ENCODE results near the gene GDPD2. TPM values are rescaled to one million over a fixed set of nuclear protein-coding genes. Genes with fewer than 3 reads are reported as not detected.

GDPD2 gene
- polyA plus RNA-seq, 4 donors = 2.6 to 26.4 (median 16.9) TPM

GRCh38 chrX:70481471-70482270, 58.6 kb downstream of the GDPD2 start:
- peak overlapping the region; percentile 57 to 89 (median 89) for H3K27ac ChIP-seq (ENCODE audit: low read depth in 1 of 3, low read length in 2 of 3)

GRCh38 chrX:70482300-70482699, 59.2 kb downstream of the GDPD2 start:
- H3K4me1 ChIP-seq (ENCODE audit: control insufficient read depth in 3 of 3, insufficient read depth in 2 of 3, low read depth in 1 of 3, low read length in 2 of 3) = peaks cover 0 to 44% (median 5%) of the 10 kb centered on the region in 3 donors
- peak overlapping the region in 2 of 3 donors; percentile 89 for H3K27ac ChIP-seq (ENCODE audit: low read depth in 1 of 3, low read length in 2 of 3)
- H3K4me3 ChIP-seq (ENCODE audit: low read depth in 1 of 3, low read length in 3 of 3) = no peak overlapping the region
- no peak for DNase-seq
- no peaks in the 10 kb centered on the region for H3K9me3 ChIP-seq (ENCODE audit: control insufficient read depth in 2 of 2, insufficient read depth in 1 of 2, low read depth in 1 of 2, low read length in 1 of 2)
- H3K27me3 ChIP-seq (ENCODE audit: control insufficient read depth in 3 of 3, insufficient read depth in 3 of 3, low read length in 3 of 3) = no peaks in the 10 kb centered on the region
- WGBS, 3 donors = 100% methylated on average over 2 of the region's 2 CpGs; no CpG with 5 or more reads in 2 of the 3 donors
- H3K36me3 ChIP-seq (ENCODE audit: control insufficient read depth in 3 of 3, insufficient read depth in 2 of 3, low read depth in 1 of 3, low read length in 3 of 3) = peaks cover 0 to 15% (median 2%) of the 10 kb centered on the region in 3 donors
- no peak for FAIRE-seq

More at GRCh38 chrX:70481471-70482270, 58.6 kb downstream of the GDPD2 start:
- Histone ChIP-seq H3K36me3 (ENCODE audit: control insufficient read depth in 3 of 3, insufficient read depth in 2 of 3, low read depth in 1 of 3, low read length in 3 of 3) (peaks cover 0 to 13% (median 2%) of the 10 kb centered on the region in 3 donors), H3K4me1 (ENCODE audit: control insufficient read depth in 3 of 3, insufficient read depth in 2 of 3, low read depth in 1 of 3, low read length in 2 of 3) (peaks cover 0 to 46% (median 5%) of the 10 kb centered on the region in 3 donors), H3K4me3 (ENCODE audit: low read depth in 1 of 3, low read length in 3 of 3) (no peak overlapping the region), H3K27me3 (ENCODE audit: control insufficient read depth in 3 of 3, insufficient read depth in 3 of 3, low read length in 3 of 3) (no peaks in the 10 kb centered on the region), H3K9me3 (ENCODE audit: control insufficient read depth in 2 of 2, insufficient read depth in 1 of 2, low read depth in 1 of 2, low read length in 1 of 2) (no peaks in the 10 kb centered on the region)
- 40 to 65% (median 53%) methylated on average over 8 of the region's 8 CpGs for WGBS, 3 donors
- FAIRE-seq (no peak), DNase-seq (peak; percentile 67 to 87)

Other genes starting within 250 kb of the GDPD2 start
- gene DGAT2L6, start 245.8 kb upstream of the GDPD2 start, polyA plus RNA-seq = under 1 TPM in 1 of 4 donors, not detected in 3; 0.06 TPM
- under 1 TPM in 1 of 4 donors, not detected in 3; 0.03 TPM for gene AWAT1, start 188.7 kb upstream of the GDPD2 start, polyA plus RNA-seq
- gene P2RY4, start 163.1 kb upstream of the GDPD2 start, polyA plus RNA-seq = 1 to 10 TPM in 1 of 4 donors, under 1 TPM in 2, not detected in 1; 0.12 to 5.0 (median 0.54) TPM
- gene ARR3, start 155.0 kb upstream of the GDPD2 start, polyA plus RNA-seq = 1 to 10 TPM in 1 of 4 donors, under 1 TPM in 1, not detected in 2; 0.39 to 1.0 TPM
- under 1 TPM in 1 of 4 donors, not detected in 3; 0.92 TPM for gene RAB41, start 141.1 kb upstream of the GDPD2 start, polyA plus RNA-seq
- gene PDZD11, start 133.4 kb upstream of the GDPD2 start, polyA plus RNA-seq = 100 to 1,000 TPM in 1 of 4 donors, 10 to 100 TPM in 3; 43.6 to 121 (median 64.0) TPM
- 1 to 10 TPM in 2 of 4 donors, under 1 TPM in 2; 0.54 to 8.3 (median 4.0) TPM for gene KIF4A, start 133.2 kb upstream of the GDPD2 start, polyA plus RNA-seq
- 10 to 100 TPM; 22.2 to 40.0 (median 32.3) TPM for gene DLG3, start 21.5 kb downstream of the GDPD2 start, polyA plus RNA-seq